HL-60/S4 treated with phorbol 12-myristate 13-acetate at 8.2 ng/mL for 4 days and 3 days (cell line): ENCODE measurements around the gene AKR1D1.
"Not testable (repeated sequence)": the region's sequence is repeated elsewhere in the genome, so short reads cannot be mapped to it uniquely, and the experiment has no call there.

Experiments
- in situ Hi-C: fragments of 300-500 bp; cut with MboI; formaldehyde crosslinking; loops from 2 replicates; pipeline ENCODE4 v1.15.0; 2022; ENCODE audit warnings: low sequenced_read_pairs

AKR1D1 gene

GRCh38 chr7:138076196-138076595 lies at the start of gene AKR1D1:
TSS of gene AKR1D1 (plus strand) at chr7:138076459. CDS start at chr7:138076519, 60 bp downstream.
- in situ Hi-C loops = no loop called here

- in situ Hi-C loops = no loop called here
Observed at GRCh38 chr7:138027100-138027499, 49.2 kb upstream of the AKR1D1 start.

GRCh38 chr7:138029126-138029525 lies 47.1 kb upstream of the AKR1D1 start:
- in situ Hi-C loops = no loop called here

- in situ Hi-C loops = no loop called here
Observed at GRCh38 chr7:138029941-138030340, 46.3 kb upstream of the AKR1D1 start.

GRCh38 chr7:138030679-138031351 lies 45.4 kb upstream of the AKR1D1 start:
- in situ Hi-C loops = no loop called here

- in situ Hi-C loops = no loop called here
Observed at GRCh38 chr7:138032186-138032585, 44.1 kb upstream of the AKR1D1 start.

- in situ Hi-C loops = no loop called here
Observed at GRCh38 chr7:138032770-138033169, 43.5 kb upstream of the AKR1D1 start.

GRCh38 chr7:138033241-138033640 lies 43.0 kb upstream of the AKR1D1 start:
- in situ Hi-C loops = no loop called here

- in situ Hi-C loops = no loop called here
Observed at GRCh38 chr7:138036135-138036534, 40.1 kb upstream of the AKR1D1 start.

- in situ Hi-C loops = not testable (repeated sequence)
Observed at GRCh38 chr7:138040063-138040462, 36.2 kb upstream of the AKR1D1 start.

- in situ Hi-C loops = no loop called here
Observed at GRCh38 chr7:138044897-138045296, 31.4 kb upstream of the AKR1D1 start.

- in situ Hi-C loops = no loop called here
Observed at GRCh38 chr7:138047907-138048306, 28.4 kb upstream of the AKR1D1 start.

GRCh38 chr7:138049505-138050116 lies 26.6 kb upstream of the AKR1D1 start:
- in situ Hi-C loops = no loop called here

GRCh38 chr7:138051712-138052247 lies 24.5 kb upstream of the AKR1D1 start:
- in situ Hi-C loops = not testable (repeated sequence)

GRCh38 chr7:138052696-138053095 lies 23.6 kb upstream of the AKR1D1 start:
- in situ Hi-C loops = no loop called here

- in situ Hi-C loops = not testable (repeated sequence)
Observed at GRCh38 chr7:138055698-138056097, 20.6 kb upstream of the AKR1D1 start.

GRCh38 chr7:138063400-138063799 lies 12.9 kb upstream of the AKR1D1 start:
- in situ Hi-C loops = no loop called here

- in situ Hi-C loops = no loop called here
Observed at GRCh38 chr7:138064856-138065357, 11.4 kb upstream of the AKR1D1 start.

GRCh38 chr7:138065827-138066226 lies 10.4 kb upstream of the AKR1D1 start:
- in situ Hi-C loops = no loop called here

- in situ Hi-C loops = no loop called here
Observed at GRCh38 chr7:138066954-138067394, 9.3 kb upstream of the AKR1D1 start.

- in situ Hi-C loops = no loop called here
Observed at GRCh38 chr7:138067774-138068173, 8.5 kb upstream of the AKR1D1 start.

GRCh38 chr7:138070908-138071307 lies 5.4 kb upstream of the AKR1D1 start:
- in situ Hi-C loops = no loop called here
